HG03439 (cell line): Measurements from ENCODE around the gene CPTP.
A peak's percentile ranks its signal among the peaks of the same experiment; 100 is the strongest.

Source experiments
- ATAC-seq: cut with Tn5 transposase; IDR thresholded peaks from one replicate; pipeline ENCODE4 v1.9.1; 2021; ENCODE audit warnings: mild to moderate bottlenecking, moderate library complexity; ENCODE audit not compliant: unreplicated experiment

CPTP gene

DNA sequence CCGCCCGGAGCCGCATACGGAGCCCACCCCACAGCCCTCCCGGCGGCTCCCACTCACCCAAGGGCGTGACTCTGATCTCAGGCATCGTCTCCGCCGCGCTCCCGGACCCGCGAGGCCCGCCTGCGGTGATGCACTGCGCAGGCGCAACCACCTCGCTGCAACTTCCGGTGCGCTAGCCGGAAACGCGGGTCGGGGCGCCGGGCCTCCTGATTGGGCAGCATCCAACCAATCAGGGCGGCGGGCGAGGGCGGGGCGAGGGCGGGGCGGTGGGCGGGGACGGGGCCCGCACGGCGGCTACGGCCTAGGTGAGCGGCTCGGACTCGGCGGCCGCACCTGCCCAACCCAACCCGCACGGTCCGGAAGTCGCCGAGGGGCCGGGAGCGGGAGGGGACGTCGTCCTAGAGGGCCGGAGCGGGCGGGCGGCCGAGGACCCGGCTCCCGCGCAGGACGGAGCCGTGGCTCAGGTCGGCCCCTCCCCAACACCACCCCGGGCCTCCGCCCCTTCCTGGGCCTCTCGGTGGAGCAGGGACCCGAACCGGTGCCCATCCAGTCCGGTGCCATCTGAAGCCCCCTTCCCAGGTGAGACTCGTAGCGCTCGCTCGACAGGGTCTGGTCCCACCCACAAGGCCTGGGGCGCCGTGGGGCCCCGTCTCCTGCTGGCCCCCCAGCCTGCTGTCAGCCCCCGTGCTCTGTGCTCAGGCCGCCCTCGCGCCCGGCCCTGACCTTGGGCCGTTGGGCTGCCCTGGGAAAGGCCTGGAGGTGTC, at the start of gene CPTP, which contains the start of gene INTS11:
TSS of gene CPTP (plus strand) at position 279 of the 764 bp plus-strand sequence. CDS start 2,109 bp downstream, outside the sequence.
TSS of gene INTS11 (minus strand) at position 137 of the 764 bp plus-strand sequence. CDS start at position 85, 52 bp downstream.
- ATAC-seq: peak; percentile 62

- ATAC-seq: no peak
These were observed 49.6 kb upstream of the CPTP start for GRCh38 chr1:1274931-1275431.

- ATAC-seq: no peak
These were observed 48.8 kb upstream of the CPTP start for GRCh38 chr1:1275836-1276235.

DNA sequence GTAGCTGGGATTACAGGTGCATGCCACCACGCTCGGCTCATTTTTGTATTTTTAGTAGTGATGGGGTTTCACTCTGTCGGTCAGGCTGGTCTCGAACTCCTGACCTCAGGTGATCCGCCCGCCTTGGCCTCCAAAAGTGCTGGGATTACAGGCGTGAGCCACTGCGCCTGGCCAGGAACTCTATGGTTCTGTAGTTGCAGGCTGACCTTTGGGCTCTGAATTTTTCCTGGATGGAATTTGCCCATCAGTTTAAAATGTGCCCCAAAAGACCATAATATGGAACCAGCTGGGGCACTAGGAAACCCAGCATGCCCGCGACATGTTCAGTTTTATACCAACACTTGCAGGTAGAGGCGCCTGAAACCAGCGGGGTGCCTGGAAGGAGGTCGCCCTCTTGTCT, 46.0 kb upstream of the CPTP start:
- ATAC-seq: no peak

- no peak for ATAC-seq
These were observed 45.6 kb upstream of the CPTP start for GRCh38 chr1:1279028-1279427.

- ATAC-seq: no peak
These were observed 43.7 kb upstream of the CPTP start for GRCh38 chr1:1280782-1281481.

DNA sequence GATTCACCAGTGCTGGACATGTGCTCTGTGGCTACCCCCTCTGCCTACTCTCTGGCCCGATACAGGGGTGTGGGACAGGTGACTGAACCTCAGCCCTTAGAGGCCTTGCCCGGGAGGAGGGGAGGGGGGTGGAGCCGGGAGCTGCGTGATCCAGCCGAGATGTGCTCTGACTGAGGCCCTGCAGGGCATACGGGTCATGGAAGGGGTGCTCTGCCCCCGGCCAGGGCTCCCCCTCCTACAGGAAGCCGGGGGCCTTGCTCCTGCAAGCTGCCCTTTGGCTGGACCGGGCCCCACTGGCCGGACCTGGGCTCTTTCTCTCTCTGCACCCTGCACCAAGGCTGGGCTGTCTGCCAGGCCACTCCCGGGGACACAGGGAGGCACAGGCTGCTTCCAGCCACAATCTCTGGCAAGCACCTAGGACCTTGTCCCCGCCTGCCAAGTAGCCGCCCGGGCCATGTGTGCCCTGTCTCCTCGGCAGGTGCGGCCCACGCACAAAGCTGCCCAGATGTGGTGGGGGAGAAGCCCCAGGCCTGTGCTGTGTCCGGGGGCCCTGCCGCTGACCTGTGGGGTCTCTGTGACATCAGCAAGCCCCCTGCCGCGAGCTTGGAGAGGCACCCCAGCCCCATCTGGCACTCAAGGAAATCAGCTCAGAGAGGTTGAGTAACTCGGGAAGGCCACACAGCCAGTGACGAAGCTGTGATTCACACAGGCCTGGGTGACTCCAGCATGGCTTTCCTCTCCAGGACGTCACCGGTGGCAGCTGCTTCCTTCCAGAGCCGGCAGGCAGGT, 42.9 kb upstream of the CPTP start:
- ATAC-seq: no peak

DNA sequence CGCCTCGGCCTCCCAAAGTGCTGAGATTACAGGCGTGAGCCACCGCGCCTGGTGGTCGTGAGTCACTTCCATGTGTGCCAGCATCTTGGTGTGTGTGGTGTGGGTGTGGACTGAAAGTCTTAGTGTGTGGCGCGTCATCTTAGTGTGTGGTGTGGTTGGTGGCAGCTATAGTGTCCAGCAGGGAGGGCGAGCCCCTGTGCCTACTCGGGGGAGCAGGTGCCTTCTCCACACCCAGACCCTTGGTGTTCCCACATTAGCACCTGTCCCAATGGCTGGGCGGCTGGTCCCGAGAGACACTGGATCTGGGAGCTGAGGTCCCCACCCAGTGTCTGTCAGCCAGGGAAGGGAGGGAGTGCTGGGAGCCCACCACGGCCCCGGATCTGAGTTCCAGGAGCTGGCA, 41.6 kb upstream of the CPTP start:
- ATAC-seq: no peak

DNA sequence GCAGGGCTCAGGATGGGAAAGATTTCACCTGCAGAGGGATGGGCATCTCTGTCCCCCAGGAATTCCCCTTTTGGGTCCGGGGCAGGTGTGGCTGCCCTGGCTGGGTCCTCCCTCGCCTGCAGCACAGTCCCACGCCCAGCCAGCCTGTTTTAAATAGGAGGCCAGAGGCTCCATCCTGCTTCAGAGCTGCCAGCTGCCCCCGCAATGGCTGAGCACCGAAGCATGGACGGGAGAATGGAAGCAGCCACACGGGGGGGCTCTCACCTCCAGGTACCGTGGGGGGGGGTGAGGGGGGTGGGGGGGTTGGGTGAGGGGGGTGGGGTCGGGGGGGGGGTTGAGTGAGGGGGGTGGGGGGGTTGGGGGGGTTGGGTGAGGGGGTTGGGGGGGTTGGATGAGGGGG, 40.8 kb upstream of the CPTP start:
- no peak for ATAC-seq

GRCh38 chr1:1284221-1285101, 40.1 kb upstream of the CPTP start:
- no peak for ATAC-seq

- ATAC-seq: no peak
These were observed 39.5 kb upstream of the CPTP start for GRCh38 chr1:1285102-1285571.

GRCh38 chr1:1285611-1286311, 38.8 kb upstream of the CPTP start:
- ATAC-seq: no peak

- ATAC-seq: no peak
These were observed 38.0 kb upstream of the CPTP start for GRCh38 chr1:1286313-1287261.

DNA sequence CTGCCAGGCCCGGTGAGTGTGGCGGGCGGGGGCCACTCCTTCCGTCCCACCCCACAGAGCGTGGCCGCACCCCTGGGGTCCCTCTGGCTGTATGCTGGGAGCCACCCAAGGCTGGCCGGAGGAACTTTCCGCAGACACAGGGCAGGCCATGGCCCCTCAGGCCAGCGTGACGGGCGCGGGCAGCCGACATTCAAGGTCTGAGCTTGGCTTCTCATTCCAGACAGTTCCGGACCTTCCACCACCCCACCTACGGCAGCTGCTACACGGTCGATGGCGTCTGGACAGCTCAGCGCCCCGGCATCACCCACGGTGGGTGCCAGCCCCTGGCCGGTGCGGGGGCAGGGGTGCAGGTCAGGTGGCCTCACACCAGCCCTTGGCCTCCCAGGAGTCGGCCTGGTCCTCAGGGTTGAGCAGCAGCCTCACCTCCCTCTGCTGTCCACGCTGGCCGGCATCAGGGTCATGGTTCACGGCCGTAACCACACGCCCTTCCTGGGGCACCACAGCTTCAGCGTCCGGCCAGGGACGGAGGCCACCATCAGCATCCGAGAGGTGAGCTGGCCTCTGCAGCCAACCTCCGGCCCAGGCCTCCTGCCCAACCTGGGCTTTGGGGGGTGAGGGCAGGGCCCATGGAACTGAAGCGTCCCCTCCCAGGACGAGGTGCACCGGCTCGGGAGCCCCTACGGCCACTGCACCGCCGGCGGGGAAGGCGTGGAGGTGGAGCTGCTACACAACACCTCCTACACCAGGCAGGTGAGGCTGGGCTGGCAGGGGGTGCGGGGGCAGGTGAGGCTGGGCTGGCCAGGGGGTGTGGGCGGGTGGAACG, 37.1 kb upstream of the CPTP start:
- no peak for ATAC-seq

- no peak for ATAC-seq
These were observed 34.3 kb upstream of the CPTP start for GRCh38 chr1:1290238-1290731.

DNA sequence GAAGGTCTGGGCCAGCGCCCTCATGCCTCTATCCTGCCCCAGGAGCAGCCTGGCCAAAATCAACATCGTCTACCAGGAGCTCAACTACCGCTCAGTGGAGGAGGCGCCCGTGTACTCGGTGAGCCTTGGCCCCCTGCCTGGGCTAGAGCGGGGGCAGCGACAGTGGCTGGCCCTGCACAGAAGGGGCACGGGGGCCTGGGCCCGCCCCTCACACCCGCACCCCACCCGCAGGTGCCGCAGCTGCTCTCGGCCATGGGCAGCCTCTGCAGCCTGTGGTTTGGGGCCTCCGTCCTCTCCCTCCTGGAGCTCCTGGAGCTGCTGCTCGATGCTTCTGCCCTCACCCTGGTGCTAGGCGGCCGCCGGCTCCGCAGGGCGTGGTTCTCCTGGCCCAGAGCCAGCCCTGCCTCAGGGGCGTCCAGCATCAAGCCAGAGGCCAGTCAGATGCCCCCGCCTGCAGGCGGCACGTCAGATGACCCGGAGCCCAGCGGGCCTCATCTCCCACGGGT, 33.5 kb upstream of the CPTP start:
- no peak for ATAC-seq
